ENCODE results near the gene TMEM232. TPM values are rescaled to one million over a fixed set of nuclear protein-coding genes. Genes with fewer than 3 reads are reported as not detected.

TMEM232 gene
- total and polyA plus RNA-seq, 9 of the 15 experiments (the other 6 are each of a cell fraction or from before 2014, with no cell fraction given), result 0.09 to 2.2 (median 0.41) TPM

GRCh38 chr5:110590187-110590586, 136.3 kb downstream of the TMEM232 start (continued):
- no peak for TF ChIP-seq RERE (CRISPR knock-in tag; IDR thresholded peaks at IDR 0.05; ENCODE audit: borderline replicate concordance)

DNA sequence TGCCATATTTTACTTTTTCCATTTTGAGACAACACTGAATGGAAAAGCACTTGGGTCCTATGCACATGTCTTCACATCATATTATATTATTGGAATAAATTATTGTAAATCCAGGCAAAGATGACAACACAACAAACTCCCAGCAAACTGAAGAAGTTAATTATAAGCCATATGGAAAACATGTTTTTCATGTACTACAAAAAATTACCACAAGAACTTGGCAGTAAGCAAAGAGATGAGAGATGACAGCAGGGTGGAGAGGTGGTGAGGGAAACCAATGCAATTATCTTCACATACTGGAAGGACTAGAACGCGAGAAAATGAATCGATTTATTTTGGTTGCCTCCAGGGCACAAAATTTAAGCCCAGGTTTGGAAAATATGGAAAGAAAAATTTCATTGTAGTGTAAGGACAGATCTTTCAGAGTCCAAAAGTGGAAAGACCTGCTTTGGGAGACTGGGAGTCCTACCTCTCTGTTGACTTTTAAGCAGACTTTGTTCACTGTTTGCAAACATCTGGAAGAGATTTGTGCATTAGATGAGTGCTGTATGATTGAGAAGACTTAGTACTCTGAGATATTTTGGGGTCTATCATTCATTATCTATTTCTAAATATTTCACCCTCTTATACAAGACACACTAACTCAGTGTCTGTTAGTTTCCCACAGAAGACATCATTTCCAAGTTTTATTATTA, 138.0 kb downstream of the TMEM232 start:
- Histone ChIP-seq H3K9ac (ENCODE audit: insufficient read depth in 1 of 2, low read depth in 2 of 2, low read length in 2 of 2) (no peak overlapping the region), H2AFZ (ENCODE audit: low read depth, low read length) (no peak overlapping the region), H3K27ac (ENCODE audit: extremely low read depth, low read depth, low read length) (no peak overlapping the region), H3K79me2 (ENCODE audit: control insufficient read depth, insufficient read depth, low read length) (no peaks in the 10 kb centered on the region), H3K4me3 (no peak overlapping the region), H4K20me1 (replicated peaks; ENCODE audit: control insufficient read depth, insufficient read depth, low read length) (no peaks in the 10 kb centered on the region), H3K4me1 (replicated peaks in 1 of 2; ENCODE audit: control insufficient read depth in 2 of 2, insufficient read depth in 2 of 2, low read length in 2 of 2) (no peaks in the 10 kb centered on the region), H3K27me3 (ENCODE audit: control insufficient read depth in 2 of 2, insufficient read depth in 2 of 2, low read length in 2 of 2) (no peaks in the 10 kb centered on the region), H3K9me3 (replicated peaks; ENCODE audit: control insufficient read depth, insufficient read depth, low read depth, low read length) (no peaks in the 10 kb centered on the region), H3K9me1 (ENCODE audit: control insufficient read depth, insufficient read depth, low read length) (no peaks in the 10 kb centered on the region), H3K4me2 (ENCODE audit: insufficient read depth, low read length) (no peak overlapping the region), H3K36me3 (ENCODE audit: control insufficient read depth, insufficient read depth, low read length) (no peaks in the 10 kb centered on the region)
- no peak for TF ChIP-seq ZNF717 (CRISPR knock-in tag; IDR thresholded peaks at IDR 0.05)
- POLR2A ChIA-PET, result no interaction called here
- CTCF ChIA-PET (ENCODE audit: low intra/inter-chr PET ratio), result no interaction called here
- no TSS peak for BruUV-seq (replicated peaks)
- DNase-seq (ENCODE audit: extremely low read depth in 1 of 4, low spot score in 3 of 4) (no peak), ATAC-seq (no peak), FAIRE-seq (no peak)
- 0% methylated on average over 3 of the region's 3 CpGs for WGBS (ENCODE audit: insufficient coverage, low coverage, missing lambda C conversion rate)
- intact Hi-C loops (cut with micrococcal nuclease), result no loop called here
- in situ Hi-C loops (cut with MboI), result no loop called here
